ENCODE results near the gene PNCK.

The PNCK gene

GRCh38 chrX:153659268-153659667 lies 14.3 kb downstream of the PNCK start:
- no peak for DNase-seq (ENCODE audit: low read depth)

- no peak for DNase-seq (ENCODE audit: low read depth)
These were observed 16.5 kb downstream of the PNCK start for GRCh38 chrX:153657161-153657560.

GRCh38 chrX:153653556-153653955 lies 20.1 kb downstream of the PNCK start:
- no peak for DNase-seq (ENCODE audit: low read depth)

- no peak for DNase-seq (ENCODE audit: low read depth)
These were observed 22.0 kb downstream of the PNCK start for GRCh38 chrX:153651540-153652079.

GRCh38 chrX:153650959-153651358 lies 22.7 kb downstream of the PNCK start:
- no peak for DNase-seq (ENCODE audit: low read depth)

GRCh38 chrX:153649915-153650782 lies 23.5 kb downstream of the PNCK start:
- DNase-seq (ENCODE audit: low read depth), result no peak

- DNase-seq (ENCODE audit: low read depth), result no peak
These were observed 24.3 kb downstream of the PNCK start for GRCh38 chrX:153649178-153649914.

- no peak for DNase-seq (ENCODE audit: low read depth)
These were observed 25.0 kb downstream of the PNCK start for GRCh38 chrX:153648358-153649177.

- no peak for DNase-seq (ENCODE audit: low read depth)
These were observed 25.9 kb downstream of the PNCK start for GRCh38 chrX:153647461-153648357.

GRCh38 chrX:153646620-153647373 lies 26.8 kb downstream of the PNCK start, which contains the start of gene DUSP9:
DUSP9 (plus strand) TSS chrX:153647203; CDS start chrX:153647954, 751 bp downstream.
- no peak for DNase-seq (ENCODE audit: low read depth)

GRCh38 chrX:153645921-153646488 lies 27.6 kb downstream of the PNCK start:
- DNase-seq (ENCODE audit: low read depth), result no peak

GRCh38 chrX:153645151-153645550 lies 28.5 kb downstream of the PNCK start:
- DNase-seq (ENCODE audit: low read depth), result no peak

GRCh38 chrX:153644356-153645125 lies 29.1 kb downstream of the PNCK start:
- DNase-seq (ENCODE audit: low read depth), result no peak

GRCh38 chrX:153643431-153644351 lies 29.9 kb downstream of the PNCK start:
- DNase-seq (ENCODE audit: low read depth), result no peak

GRCh38 chrX:153642655-153643430 lies 30.8 kb downstream of the PNCK start:
- DNase-seq (ENCODE audit: low read depth), result no peak

- DNase-seq (ENCODE audit: low read depth), result no peak
These were observed 31.5 kb downstream of the PNCK start for GRCh38 chrX:153642051-153642654.

- DNase-seq (ENCODE audit: low read depth), result no peak
These were observed 32.0 kb downstream of the PNCK start for GRCh38 chrX:153641627-153642026.

Measured in T follicular helper cell (primary cell).